NK-92 treated with Interleukin-12 subunit alpha and Interleukin-12 subunit beta, amount 100 ng/mL, for 24 hours (cell line): ENCODE measurements around the gene CALHM2.
A peak's percentile ranks its signal among the peaks of the same experiment; 100 is the strongest.

ENCODE experiments used
- DNase-seq: peaks from one replicate; lab custom pipeline; 2025; lab: John Stamatoyannopoulos, UW

The CALHM2 gene

DNA sequence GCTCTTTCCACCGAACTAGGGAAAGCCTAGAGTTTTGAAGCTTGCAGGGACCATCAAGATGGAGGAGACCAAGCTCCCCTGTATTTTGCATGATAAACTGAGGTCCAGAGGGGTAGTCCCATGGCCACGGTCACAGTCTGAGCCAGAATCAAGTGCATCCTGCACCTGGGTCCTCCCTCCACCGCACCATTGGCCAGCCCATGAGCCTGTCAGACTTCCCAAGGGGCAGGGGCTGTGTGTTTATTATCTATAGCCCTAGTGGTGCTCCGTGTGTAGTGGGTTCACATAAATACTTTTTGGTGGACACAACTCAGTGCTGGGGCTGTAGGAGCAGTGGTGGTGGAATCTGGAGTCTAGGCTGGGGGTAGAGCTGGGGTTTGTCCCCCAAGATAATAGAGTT lies 23.3 kb upstream of the CALHM2 start:
- no peak for DNase-seq

DNA sequence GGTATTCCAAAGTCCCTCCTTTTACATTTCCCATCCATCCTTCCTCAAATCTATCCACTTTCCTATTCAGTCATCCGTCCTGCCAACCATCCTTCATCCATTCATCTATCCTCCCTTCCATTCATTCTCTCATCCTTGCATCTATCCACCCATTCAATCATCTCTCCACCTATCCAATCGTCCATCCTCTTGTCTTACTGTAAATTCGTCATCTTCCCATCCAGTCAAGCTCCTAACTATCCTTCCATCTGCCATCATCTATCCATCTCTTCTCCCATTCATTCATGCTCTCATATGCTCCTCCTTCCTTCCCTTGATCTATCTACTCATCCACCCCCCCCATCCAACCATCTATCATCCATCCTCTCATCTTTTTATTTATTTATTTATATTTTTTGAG lies 21.9 kb upstream of the CALHM2 start:
- no peak for DNase-seq

DNA sequence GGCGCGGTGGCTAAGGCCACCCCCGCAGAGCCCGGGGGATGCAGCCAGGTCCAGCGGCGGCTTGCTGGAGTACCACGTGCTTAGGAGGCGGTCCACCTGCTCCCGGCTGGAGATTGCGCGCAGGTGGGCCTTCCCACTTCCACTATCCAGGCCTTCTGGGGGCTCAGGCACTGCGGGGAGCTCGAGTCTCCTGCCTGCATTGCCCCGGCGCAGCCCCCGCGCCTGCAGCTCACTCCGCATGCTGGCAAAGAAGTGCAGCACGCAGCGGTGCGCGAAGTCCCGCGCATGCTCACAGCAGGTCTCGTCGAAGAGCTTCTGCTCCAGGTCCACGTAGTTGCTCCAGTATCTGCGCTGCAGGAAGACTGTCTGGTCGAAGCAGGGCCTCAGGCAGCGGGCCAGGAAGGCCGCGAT lies 21.1 kb upstream of the CALHM2 start:
- no peak for DNase-seq

DNA sequence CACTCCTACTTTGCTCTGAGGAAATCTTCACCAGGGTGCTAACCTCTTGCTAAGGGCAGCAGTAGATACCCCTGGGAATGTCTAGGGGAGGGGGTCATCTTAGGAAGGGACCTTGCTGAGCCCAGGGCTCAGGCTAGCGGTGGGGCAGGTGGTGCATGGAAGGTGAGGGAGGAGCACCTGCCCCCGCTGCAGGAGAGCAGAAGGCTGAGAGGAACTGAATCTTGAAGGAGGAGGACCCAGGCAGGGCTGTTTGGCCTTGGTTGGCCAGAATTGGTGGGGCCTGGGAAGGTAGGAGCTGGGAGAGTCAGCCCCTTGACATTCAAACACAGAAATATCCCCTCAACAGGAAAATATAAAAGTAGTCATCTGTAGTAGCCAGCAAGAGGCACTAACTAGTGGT lies 19.8 kb upstream of the CALHM2 start:
- DNase-seq = no peak

DNA sequence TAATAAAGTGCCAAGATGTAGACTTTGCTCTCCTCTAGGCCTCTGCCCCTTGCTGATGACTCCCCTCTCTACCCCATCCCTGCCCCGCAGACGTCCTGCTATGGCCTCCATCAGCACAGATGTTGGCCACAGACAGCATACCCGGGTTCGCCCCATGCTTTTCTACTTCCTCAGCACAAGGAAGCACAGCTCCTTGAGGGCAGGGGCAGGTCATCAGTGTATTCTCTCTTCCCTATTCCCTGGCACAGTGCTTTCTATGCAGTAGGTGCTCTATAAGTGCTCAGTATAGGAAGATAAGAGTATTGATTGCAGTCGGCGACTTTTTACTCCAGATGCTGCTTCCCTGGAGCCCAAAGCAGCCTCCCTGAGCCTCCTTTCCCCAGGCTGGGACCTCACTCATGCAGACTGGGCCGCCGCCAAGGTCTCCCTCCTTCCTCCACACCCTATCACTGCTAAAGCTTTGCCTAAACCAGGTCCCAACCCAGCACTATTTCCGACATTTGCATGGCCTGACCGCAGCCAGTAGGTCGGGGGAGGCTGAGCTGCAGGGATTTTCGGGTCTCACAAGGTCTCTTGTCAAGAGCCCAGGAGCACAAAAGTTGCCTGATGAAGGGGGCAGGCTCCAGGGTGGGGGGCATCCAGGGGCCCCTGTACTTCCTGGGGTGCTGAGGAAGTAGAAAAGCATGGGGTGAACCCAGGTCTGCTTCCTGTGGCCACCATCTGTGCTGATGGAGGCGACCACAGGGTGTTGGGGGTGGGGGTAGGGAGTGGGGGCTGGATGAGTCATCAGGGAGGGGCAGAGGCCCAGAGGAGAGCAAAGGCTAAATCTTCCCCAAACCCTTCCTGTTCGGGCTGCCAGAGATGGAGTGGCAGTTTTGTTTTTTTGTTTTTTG lies 18.8 kb upstream of the CALHM2 start:
- peak; percentile 81 for DNase-seq

DNA sequence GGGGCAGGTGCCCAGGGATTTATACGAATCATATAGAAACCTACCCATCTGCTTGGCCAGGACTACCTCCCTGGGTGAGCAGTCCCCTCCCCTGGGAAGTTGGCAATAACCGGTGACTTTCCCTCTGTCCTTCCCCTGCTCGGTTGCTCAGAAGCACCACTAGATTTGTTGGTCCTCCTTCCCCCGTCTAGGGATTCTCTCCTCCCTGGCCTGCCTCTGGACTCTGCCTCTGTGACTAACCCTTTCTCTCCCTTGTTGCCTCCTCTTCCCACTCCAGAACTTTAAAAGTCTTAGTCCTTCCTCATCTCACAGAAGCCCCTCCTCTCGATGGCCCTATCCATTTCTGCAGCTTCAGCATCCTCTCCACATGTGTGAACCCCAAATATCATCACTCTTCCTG lies 17.0 kb upstream of the CALHM2 start:
- no peak for DNase-seq

DNA sequence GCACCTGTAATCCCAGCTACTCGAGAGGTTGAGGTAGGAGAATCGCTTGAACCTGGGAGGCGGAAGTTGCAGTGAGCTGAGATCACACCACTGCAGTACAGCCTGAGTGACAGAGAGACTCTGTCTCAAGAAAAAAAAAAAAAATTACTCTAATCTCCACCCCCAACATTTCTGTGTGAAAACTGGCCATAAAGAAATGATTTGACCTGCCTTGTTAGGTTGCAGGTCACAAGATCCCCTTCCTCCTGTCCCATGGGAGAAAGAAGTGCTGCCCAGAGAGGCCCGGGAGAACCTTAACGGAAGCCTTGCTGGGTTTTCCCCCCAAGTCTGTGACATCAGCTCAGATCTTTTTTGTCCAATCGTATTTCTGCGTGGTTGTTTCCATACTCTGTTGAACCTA lies 15.2 kb upstream of the CALHM2 start:
- no peak for DNase-seq

DNA sequence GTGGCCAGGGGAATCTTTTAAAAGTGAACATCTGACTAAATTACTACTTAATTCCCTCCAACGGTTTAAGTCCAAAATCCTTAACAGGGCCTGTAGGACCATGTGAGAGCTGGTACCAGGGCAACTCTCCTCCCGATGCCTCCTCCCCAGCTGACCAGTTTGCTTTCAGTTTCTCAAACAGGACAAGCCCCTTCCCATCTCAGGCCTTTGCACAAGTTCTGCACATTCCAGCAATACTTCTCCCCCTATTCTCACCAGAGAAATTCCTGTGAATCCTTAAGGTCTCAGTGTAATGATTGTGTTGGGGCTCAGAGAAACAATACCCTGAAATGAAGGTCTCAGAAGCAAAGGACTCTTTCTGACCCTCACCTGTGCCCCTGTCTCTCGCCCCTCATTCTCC lies 14.6 kb upstream of the CALHM2 start:
- DNase-seq = no peak

DNA sequence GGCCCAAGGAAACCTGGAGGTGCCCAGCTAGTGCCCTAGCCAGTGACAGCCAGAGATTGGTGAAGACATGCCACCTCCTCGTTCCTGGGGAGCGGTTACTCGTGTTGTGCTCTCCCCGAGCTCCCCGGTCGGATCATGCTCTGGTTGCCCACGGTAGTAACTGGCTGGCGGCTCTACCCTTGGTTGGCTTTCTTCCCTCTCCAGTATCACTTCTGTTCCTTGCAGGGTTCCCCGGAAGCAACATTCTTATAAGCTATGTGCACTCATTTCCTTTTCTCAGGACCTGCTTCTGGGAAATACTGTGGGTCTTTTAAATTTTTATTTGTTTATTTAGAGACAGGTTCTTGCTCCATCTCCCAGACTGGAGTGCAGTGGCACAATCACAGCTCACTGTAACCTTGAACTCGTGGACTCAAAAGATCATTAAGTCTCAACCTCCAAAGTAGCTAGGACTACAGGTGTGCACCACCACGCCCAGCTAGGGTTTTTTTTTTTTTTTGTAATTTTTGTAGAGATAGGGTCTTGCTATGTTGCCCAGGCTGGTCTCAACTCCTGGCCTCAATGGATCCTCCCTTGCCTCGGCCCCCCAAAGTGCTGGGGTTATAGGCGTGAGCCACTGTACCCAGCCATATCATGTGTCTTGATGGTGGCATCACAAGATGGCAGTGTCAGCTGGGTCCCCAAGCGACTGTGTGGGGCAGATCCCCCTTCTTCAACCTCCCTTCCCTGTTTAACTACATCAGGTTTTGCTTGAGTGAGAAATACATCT lies 13.4 kb upstream of the CALHM2 start:
- DNase-seq = no peak

DNA sequence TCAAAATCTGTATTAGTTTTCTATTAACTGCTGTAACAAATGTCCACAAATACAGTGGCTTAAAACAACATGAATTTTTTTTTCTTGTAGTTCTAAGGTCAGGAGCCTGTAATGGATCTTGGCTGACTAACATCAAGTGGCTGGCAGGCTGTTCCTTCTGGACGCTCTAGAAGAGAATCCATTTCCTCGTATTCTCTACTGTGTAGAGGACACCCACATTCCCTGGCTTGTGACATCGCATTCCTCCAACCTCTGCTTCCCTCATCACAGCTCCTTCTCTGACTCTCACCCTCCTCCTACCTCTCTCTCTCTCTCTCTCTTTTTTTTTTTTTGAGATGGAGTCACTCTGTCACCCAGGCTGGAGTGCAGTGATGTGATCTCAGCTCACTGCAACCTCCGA lies 11.3 kb upstream of the CALHM2 start:
- no peak for DNase-seq

DNA sequence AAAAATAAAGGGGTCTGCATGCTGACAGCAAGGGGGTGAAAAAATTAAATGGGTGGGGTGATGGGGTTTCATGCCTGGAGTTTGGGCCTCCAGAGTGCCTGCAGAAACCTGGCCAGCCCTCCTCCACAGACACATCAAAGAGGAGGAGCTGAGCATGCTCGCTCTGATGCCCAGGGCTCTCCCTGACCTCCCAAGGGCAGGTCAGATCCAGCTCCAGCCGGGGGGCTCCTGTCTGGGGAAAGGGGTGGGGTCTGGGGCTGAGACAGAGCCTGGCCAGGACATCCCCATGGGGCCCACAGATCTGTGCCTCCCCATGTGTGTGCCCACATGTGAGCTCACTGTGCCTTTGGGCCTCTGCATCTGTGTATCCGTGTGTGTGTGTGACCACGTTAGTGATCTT lies 7.4 kb upstream of the CALHM2 start:
- DNase-seq = no peak

DNA sequence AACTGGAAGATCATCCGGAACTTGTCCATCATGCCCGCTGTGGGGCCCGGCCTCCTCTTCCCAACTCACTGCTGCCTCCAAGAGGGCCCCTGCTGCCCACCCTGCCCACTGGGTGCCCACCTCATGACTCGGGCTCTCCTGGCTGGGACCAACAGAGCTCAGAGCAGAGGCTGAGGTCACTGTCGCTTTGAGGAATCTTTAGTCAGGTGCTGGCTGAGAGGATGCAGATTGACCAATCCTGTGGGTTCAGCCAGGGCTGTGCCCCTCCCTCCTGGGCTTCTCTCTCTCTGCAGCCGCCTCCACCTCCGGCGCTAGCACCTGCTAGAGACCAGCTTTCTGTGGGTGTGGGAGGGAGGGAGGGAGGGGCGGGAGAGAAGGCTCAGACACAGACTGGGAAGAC lies 6.5 kb upstream of the CALHM2 start, which contains the start of gene CALHM1:
CALHM1 (minus strand) TSS at position 181 of the 400 bp plus-strand sequence; CDS start at position 32, 149 bp downstream.
- DNase-seq = no peak

DNA sequence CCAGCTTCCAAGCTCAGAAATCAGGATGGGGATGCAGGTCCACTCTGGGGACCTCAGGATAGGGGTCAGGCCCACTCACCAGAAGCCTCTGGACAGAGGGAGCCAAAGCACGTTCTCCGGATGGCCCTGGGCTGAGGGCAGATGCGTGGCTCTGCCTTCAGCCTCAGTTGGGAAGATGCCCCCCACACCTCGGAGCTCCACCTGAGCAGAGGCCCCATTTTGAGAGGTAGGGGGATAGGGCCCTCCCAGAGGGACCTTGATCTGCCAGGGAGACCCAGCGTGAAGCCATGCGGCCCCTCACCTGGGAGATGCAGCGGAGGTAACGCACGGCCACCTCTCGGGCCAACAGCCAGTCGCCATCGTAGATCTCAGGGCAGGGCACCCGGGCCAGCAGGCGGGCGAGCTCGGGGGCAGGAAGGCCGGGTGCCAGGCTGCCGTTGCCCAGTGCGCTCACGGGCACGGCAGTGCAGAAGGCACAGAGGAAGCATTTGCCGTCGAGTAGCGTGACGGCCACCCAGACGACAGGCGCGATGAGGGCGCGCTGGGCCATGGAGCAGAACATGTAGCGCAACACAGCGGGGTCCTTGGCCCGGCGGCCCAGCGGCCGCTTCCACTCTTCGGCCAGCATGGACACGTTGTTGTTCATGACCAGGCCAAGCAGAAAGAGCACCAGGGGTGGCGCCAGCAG lies 5.9 kb upstream of the CALHM2 start:
- no peak for DNase-seq

DNA sequence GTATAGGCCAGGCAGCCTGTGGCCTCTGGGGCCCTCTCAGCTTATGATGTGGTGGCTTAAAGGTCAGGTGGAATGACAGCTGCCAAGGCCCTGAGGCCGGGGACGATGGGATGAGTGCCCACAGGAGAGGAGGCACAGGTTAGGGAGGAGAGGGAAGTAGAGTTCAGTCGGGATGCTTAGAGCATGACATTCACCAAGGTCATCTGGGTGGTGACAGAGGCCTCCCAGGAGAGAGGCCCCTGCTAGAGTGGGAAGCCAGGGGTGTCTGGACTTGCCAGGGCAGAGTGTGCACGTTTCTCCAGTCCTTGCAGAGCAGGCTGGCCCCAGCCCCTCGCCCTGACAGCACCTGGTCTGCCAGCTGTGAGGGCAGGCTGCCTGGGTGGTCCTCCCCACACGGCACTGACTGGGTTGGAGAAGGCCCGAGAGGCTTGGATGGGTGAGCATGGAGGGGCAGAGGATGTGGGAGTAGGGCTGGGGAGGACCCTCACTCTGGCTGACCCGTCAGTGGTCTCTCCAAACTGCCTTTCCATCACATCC lies 5.1 kb upstream of the CALHM2 start:
- no peak for DNase-seq

DNA sequence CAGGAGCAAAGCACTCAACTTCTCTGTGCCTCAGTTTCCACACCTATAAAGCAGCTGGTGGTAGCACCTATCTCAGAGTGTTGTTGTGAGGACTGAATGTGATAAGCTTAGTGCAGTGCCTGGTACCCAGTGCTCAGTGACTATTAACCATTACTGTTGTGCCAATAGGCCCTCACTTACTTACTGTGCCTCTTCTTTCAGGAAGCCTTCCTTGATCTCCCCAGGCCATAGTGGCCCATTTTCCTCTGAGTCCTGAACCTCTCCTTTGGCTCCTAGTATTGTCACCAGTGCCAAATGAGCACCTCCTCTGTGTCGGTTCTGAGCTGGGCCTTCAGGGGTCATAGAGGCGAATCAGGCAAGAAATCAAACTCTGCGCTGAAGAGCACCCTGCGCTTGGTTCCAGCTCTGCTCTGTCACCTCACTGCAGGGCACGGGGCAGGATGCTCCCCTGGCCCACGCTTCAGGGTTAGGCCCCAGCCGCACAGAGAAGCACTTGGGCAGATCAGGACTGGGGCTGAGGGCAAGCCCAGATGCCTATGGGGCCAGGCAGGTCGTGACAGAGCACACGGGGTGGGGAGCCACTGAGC lies 4.0 kb upstream of the CALHM2 start:
- no peak for DNase-seq

DNA sequence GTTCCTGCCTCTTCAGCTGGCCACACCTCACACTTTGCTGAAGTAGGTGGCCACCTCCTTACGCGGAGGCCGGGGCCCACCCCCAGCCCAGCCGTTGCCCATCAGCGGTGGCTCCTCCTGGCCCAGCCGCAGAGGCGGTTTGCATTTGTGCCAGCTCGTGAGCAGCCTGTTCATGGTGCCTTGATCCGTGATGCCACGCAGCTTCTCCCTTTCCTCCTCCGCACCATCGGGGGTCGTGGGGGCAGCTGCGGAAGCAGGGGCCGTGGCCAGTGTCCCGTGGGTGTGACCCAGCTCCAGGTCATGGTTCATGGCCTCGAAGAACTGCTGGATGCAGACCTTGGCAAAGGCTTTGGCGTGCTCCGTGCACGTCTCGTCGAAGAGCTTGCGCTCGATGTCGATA lies 3.1 kb upstream of the CALHM2 start:
- no peak for DNase-seq

DNA sequence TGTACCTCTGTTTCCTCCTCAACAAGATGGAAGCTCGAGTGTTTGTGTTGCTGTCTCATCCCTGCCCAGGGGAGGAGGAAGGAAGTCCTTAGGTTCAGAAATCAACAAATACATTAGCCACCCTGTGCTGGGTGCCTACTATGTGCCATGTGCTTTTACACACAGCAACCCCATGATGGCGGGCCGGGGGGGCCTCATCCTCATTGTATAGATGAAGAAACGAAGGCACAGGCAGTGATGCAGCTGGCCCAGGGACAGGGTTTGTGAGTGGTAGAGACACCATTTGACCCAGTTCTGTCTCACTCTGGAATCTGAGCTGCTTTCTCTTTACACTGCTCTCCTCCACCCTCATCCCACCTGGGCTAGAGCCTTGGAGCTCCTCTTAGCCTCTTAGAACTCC lies 1.9 kb upstream of the CALHM2 start:
- no peak for DNase-seq

DNA sequence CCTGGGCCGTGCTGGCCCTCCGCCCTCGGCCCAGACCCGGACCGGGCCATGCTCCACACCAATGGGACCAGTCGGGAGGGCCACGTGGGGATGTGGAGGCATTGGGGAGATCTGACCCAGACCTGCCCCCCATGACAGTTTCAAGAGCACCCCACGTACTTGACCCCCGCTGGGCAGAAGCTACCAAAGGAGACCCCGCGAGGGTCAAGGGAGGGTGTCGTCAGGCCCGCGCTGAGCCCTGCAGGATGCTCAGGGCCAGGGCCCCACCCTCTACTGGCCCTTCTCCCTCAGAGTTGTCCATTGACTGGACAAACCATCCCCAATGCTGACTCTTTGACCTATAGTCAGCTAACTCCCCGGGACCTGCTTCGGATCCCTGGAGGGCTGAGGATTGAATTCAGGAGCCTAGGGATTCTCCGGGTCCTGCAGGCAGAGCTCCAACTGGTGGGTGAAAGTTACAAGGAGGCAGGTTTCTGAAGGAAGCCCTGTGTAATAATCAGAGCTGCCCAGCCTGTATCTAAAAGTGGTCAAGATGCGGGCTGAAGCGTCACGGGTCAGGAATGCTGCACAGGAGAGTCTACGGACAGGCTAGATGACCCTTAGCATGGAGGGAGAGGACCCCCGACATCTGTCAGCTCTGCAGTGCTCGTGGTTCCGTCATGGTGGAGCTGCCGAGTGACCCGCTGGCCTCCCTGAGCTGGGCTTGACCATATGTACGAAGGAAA lies 498 bp upstream of the CALHM2 start:
- DNase-seq = no peak

DNA sequence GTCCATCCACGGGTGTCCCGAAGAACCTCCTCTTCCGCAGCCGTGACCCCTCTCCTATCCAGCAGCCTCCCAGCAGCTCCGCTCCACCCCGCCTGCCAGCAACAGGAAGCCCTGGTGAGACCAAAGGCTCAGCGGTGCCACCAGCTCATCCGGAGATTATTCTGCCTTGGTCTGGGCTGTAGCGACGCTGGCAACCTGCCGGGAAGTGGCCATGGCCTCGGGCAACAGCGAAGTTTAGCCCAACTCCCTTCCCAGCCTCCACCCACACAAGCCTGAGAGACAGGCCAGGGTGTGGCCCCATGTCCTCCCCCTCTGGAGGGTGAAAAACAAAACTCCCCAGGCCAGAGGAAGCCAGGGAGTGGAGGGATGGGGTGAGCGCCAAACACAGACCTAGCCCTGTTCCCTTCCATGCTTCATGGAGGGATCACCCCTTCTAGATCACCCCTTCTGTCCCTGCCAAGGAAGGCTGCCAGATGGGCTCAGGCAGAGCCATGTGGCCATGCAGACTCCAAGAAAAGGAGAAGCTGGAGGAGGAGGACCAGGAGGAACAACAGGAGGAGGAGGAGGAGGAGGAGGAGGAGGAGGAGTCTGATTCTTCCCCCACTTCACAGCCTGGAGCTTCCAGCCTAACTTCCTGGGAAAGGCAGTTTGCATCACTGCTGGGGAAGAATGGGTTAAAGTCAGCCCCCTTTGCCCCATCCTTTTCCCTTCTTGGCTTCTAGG lies 918 bp downstream of the CALHM2 start:
- DNase-seq = no peak

DNA sequence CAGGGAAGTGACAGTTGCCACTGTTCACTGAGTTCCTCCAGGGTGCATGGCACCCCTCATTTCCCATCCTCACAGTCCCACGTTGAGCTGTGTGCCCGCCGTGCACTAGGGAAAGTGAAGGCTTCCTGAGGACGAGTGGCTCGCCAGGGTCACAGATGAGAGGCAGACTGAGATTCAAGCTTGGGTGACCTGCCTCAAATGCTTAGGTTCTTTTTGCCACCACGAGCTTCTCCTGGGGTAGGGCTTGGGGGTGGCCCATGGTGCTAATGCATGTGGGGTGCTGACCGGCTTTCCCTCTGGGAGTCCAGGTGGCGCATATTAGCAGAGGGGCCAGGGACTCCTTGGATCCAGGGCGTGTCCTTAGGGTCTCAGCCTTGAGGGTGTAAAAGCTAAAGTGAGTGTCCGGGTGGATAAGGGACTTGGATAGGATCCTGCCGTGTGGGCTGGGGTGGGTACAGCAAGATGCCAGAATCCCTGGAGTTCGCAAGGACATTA lies 1.9 kb downstream of the CALHM2 start:
- DNase-seq = no peak
